Left cardiac atrium (tissue), 4 donors: ENCODE results near the gene KDM5B. TPM values are rescaled to one million over a fixed set of nuclear protein-coding genes. Genes with fewer than 3 reads are reported as not detected.
"Not testable (repeated sequence)": the region's sequence is repeated elsewhere in the genome, so short reads cannot be mapped to it uniquely, and the experiment has no call there.

Experiments
- ATAC-seq, 2 donors: fragments of 200-7000 bp; cut with Tn5 transposase; one replicate each; pipeline ENCODE4 v1.9.1; 2020; ENCODE audit warnings: mild to moderate bottlenecking in 2 of 2, moderate library complexity in 2 of 2
- DNase-seq: peaks from one replicate; pipeline ENCODE4 v3.0.0-alpha.2; 2020
- intact Hi-C, 2 donors: fragments of 100-400 bp; cut with DNase I; formaldehyde crosslinking; loops; one replicate each; pipeline versions ENCODE4 v1.14.1 to v1.15.1; 2022 to 2023
- total RNA-seq, 2 donors: library from RNA; stranded (reverse); fragmentation: NEBNext Ultra II Directional; extraction: Animal tissue kit (Norgen Biotek cat#: 25700); gene quantifications; one replicate each; pipeline ENCODE4 v1.2.1, GENCODE V29; 2021
- donor health status: DM: no; HTN: yes; CAD: no.
- donor health status: DM: no; HTN: yes; CAD: no; lungs with severe emphysema.
- donor health status: DM: yes; HTN: yes; CAD: no.
- donor health status: Dilated cardiomyopathy.

Gene KDM5B
- total RNA-seq, 2 donors from 2014 or later, result 16.6 to 18.0 TPM

DNA sequence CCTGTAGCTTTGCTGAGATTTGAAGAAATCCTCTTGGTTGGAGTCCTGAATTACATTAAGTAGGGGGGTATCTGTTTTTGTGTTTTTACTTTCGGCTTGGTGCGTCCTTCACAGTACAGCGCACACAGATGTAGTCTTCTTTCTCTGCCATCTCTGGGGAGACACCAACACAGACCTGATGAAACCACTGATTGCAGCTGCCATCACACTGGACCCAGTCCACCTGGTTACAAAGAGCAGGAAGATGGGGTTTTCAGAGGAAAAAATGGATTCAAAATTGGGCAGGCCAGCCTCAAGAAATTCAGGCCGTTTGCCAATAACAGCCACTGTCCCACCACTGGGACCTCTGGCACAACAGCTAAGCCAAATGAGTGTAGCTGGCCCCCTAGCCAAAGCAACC lies 79.3 kb downstream of the KDM5B start:
- intact Hi-C loops, result loop anchor here in 1 of 2 donors (10.0 kb wide), 1 partner anchor 414 kb away; no protein-coding TSS in a partner anchor
- no peak for ATAC-seq
- DNase-seq, result no peak

DNA sequence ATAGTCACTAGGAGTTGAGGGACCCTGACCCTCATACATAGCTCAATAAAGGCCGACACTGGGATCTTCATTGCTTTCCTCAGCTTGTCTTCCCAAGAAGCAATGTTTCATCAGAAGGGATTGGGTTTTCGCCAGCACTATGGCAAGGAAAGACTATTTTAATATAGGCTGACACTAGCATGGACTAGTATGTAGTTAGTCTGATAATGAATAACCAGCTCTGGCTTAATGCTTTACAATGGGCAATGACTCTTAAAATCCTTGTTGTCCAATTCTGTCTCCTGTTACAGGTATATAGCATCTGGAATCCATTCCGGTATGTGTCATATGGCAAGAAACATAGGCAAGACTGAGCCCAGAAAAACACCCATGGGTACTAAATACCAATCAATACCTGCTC lies 82.7 kb downstream of the KDM5B start:
- no peak for ATAC-seq
- intact Hi-C loops, result loop anchor here in 1 of 2 donors (10.0 kb wide), 1 partner anchor 411 kb away; no protein-coding TSS in a partner anchor
- no peak for DNase-seq

DNA sequence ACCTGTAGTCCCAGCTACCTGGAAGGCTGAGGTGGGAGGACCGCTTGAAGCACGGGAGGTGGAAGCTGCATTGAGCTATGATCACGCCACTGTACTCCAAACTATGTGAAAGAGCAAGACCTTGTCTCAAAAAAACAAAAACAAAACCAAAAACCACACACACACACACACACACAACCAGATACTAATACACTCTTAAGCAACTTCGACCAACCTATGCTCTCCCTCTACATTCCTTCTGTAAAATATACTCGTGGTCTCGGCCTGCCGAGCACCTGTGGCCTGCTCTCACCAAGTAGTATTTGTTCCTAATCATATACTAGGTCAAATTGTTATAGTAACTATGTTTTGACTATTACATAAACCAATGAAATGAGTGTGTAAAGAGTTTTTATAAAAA lies 84.5 kb downstream of the KDM5B start:
- no peak for DNase-seq
- intact Hi-C loops, result loop anchor here in 1 of 2 donors (10.0 kb wide), 1 partner anchor 409 kb away; no protein-coding TSS in a partner anchor
- ATAC-seq, result no peak

DNA sequence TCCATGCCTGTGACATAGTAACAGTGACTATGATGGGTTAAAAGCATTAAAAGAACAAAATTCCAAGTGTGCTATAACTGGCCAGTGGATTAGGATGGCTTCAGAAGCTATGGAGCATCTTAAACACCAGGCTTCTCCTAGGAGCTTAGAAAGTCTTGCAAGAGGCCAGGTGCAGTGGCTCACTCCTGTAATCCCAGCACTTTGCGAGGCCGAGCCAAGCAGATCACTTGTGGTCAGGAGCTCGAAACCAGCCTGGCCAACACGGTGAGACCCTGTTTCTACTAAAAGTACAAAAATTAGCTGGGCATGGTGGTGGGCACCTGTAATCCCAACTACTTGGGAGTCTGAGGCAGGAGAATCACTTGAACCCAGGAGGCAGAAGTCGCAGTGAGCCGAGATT lies 85.2 kb downstream of the KDM5B start:
- not testable (repeated sequence) for DNase-seq, ATAC-seq
- intact Hi-C loops, result loop anchor here in 1 of 2 donors (10.0 kb wide), 1 partner anchor 408 kb away; no protein-coding TSS in a partner anchor

DNA sequence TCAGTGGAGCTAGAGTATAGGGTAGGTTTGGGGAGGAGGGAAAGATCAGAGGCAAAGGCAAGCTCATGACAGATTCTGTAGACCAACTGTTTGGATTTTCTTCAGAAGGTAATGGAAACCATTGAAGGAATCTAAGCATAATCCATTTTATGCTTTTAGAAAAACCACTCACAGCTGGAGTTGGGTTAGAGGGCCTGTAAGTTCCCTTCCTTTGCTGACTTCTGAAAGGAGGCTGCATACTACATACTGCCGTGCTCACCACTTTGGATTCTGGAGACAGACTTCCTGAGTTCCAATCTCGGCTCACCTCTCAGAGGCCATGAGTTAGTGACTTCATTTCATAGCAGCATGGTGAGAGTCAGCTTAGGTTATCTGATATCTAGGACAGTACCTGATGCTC lies 91.6 kb downstream of the KDM5B start:
- ATAC-seq, result no peak
- intact Hi-C loops, result loop anchor here in 1 of 2 donors (5.0 kb wide), 1 partner anchor 529 kb away; no protein-coding TSS in a partner anchor

DNA sequence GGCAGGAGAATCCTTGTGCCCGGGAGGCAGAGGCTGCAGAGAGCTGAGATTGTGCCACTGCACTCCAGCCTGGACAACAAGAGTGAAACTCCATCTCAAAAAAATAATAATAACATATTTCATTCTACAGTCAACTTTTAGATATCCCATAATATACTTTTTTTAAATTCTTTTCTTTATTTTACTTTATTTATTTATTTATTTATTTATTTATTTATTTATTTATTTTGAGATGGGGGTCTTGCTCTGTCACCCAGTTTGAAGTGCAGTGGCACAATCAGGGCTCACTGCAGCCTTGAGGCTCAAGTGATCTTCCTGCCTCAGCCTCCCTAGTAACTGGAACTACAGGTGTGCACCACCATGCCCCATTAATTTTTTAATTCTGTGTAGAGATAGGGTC lies 94.0 kb downstream of the KDM5B start:
- intact Hi-C loops, DNase-seq, ATAC-seq: not testable (repeated sequence)

More for the DNA sequence above, 91.6 kb downstream of the KDM5B start:
- no peak for DNase-seq

DNA sequence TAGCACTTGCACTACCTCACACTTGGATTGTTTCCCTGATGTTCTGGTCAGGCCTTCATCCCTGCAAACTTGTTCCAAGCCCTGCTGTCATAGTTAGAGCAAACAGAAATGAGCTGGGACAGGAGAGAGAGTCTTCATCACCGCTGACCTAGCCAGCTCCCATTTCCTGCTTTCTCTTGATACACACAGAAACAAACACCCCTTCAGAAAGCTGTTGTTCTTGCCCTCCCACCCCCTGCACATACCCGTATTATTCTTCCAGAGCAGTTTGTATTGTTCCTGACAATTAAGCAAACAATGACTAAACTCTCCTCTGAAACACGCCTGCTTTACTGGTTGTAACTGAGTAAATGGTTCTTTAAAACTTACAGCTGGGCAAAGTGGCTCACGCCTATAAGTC lies 95.1 kb downstream of the KDM5B start:
- DNase-seq (no peak), ATAC-seq (no peak)
- intact Hi-C loops, result no loop called here

DNA sequence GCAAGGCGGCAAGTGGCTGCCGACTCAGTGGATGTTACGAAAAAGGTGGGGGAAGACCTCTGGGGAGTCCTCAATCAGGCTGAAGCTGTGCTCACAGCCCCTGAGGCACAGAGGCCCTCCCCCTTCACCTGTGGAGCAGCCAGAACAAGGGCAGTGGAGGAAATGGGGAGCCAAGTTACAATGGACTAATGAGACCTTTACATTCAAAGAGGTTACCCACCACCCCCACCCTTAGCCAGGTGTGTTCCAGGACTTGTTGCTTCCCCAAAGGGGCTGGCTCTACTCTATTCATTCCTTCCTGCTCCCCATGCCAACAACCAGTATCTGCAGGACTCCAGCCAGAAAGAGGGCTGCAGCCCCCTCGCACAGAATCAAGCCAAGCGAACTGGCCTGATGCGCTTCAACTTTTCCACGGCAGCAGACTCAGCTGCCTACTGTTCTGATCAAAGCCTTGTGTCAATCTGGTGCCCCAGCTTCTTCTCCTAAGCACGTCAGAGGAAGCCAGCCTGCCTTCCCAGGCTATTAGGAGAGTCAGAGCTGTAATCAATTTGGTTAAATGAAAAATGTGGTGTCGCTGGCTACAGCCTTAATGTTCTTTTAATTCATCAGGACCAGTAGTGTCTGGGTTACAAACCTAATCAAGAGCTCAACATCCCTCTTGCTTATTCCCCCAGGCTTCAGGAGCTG lies 96.1 kb downstream of the KDM5B start:
- ATAC-seq (no peak), DNase-seq (no peak)
- intact Hi-C loops, result no loop called here

DNA sequence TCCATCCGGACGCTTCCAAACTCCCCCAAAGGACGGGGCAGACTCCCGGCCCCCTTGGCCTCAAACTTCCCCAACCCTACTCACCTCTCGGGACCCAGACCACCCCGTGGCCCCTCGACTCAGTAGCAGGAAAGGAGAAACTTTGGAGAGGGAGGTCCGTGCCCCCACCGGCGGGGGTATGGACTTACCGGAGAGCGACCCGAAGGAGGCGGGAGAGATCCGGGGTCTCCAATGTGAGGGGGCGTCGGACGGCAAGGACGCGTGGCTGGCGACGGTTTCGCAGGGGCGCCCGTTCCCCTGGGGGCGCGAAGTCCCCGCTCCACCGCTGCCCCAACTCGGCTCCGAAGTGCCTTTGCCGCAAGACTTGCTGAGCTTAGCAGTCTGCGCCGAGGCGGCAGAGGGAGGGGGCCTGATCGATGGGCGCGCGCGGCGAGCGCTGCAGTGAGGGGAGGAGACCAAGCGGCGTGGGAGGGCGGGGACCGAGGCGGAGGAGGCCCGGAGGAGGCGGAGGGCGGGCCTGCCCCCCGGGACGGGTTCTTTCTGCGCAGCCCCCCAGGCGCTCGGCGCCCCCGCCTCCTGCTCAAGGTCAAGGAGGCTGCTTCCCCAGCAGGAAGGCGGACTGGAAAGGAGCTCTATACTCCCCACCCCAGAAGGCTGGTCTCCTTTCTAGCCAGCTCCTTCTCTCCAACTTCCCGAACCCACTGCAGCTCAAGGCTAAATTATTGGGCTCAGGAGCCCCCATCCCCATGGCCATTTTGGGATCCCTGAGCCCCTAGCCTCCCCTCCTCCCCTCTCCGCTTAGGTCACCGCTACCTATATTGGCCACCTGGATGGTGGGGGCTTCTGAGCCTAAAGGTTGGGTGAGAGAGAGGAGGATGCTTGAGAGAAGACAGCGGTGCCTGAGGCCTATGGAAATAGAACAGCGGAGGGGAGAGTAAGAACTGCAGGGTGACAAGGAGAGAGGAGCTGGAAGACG lies 97.9 kb downstream of the KDM5B start, which contains the start of gene SYT2:
Gene SYT2, minus strand, starts transcription at position 385 of the 976 bp plus-strand sequence. CDS start 104,682 bp downstream, outside the sequence.
- peak; percentile 36 for DNase-seq
- ATAC-seq, result peak; percentile 57 to 79

DNA sequence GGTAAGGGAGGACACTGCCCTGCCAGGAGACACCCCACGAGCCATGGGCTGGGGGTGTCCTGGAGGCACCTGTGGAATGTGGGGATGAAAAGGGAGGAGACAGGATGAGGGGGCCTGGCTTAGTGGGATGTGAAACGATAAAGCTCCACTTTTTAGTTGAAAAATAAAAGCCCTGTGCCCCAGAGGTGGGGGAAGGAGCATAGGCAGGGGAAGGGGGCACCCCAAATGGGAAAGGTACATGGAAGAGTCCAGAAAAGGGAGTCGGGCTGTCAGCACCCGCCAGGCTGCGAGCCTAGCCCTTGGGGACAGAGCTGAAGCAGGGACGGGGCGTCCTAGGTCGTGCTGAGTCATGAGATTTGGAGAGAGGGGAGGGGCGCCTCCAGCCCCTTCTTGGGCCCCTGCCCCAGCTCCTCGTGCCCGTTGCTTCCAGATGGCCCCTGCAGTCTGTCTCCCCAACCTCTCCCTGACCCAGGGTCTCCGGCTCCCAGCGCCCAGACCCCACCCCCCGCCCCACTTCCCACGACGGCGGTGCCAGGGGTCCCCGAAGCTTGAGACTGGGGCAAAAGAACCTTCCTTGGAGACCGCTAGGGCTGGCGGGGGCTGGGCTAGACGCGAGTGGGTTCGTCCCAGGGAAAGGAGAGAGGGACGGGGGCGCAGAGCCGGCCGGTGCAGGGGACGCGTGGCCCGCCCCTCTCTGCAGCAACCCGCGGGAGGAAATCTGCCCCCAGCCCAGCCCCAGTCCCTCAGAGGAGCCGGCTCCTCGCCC lies 98.8 kb downstream of the KDM5B start:
- intact Hi-C loops, result loop anchor here in 1 of 2 donors (10.0 kb wide), 1 partner anchor 385 kb away; no protein-coding TSS in a partner anchor

More for the DNA sequence above, 97.9 kb downstream of the KDM5B start, which contains the start of gene SYT2:
- intact Hi-C loops, result no loop called here

DNA sequence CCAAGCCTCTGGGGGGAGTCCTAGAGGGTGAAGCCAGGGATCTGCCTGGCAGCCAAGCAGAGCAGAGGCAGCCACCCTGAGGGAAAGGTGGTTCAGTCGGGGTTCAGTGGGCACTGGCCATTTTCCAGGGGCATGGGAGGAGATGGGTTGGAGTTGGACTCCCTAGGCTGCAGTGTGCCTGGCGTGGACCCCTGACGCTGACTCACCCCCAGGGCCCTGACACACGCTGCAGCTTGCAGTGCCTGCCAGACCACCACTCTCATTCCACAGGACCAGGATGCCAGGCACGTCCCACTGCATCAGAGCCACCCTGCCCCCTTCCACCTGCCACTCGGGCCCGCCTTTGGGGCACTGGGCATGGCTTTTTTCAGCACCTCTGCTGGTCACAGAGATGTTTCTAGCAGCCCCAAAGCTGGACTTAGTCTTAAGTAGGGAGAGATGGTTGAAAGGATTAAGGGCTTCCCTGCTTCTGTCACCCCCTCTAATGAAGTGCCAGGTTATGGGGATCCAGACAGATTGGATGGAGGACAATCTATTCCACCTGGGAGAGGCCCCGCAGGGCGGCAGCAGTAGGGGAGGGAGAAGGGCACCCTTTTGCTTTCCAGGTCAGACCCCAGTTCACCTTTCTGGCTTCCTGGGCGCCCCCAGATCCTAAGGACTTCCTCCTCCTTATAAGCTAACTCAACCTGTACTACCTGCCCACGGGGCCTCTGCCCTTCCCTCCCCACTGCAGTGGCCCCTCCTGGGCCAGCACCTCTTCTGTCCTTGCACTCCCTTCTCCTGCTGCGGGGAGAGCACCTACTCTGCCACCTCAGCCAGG lies 99.6 kb downstream of the KDM5B start:
- DNase-seq, result no peak
- ATAC-seq, result no peak
- intact Hi-C loops, result loop anchor here in 1 of 2 donors (10.0 kb wide), 1 partner anchor 384 kb away; no protein-coding TSS in a partner anchor

More for the DNA sequence above, 98.8 kb downstream of the KDM5B start:
- ATAC-seq (peak in 1 of 2 donors; percentile 13), DNase-seq (no peak)

DNA sequence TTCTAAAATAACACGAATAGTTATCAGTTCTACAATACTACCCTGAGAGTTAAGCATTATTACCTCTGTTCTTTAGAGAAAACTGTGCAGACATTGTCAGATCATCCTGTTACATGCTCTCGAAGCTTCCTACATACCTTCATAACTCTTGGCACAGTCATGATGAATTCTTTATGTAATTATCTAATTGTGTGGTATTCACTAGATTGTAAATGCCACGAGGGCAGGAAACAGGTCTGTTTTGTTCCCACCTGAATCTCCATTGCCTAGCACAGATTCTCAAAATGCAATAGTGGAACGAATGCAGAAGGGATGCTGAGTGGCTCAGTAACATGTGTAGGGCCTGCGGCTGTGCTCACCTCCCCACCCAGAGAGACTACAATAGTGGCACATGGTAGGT lies 101.4 kb downstream of the KDM5B start:
- ATAC-seq (no peak), DNase-seq (no peak)
- intact Hi-C loops, result loop anchor here in 1 of 2 donors (10.0 kb wide), 1 partner anchor 382 kb away; no protein-coding TSS in a partner anchor

DNA sequence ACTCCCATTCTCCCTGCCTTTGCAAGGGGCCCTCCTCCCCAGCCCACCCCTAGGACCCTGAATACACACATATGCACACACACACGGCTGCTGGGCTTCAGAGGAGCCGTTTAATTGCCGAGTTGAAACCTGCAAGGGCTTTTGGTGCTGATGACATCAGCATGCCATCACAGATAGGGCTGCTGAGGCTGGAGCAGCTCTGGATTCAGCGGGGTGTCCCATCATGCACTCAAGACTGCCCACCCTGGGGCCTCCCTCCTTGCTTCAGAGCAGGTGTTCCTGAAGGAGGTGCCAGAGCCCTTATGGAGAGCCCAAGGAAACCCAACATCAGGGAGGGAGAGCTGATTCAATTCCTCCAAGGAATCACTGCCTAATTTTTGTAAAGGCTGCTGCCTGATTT lies 103.6 kb downstream of the KDM5B start:
- ATAC-seq (no peak), DNase-seq (no peak)
- intact Hi-C loops, result loop anchor here in 1 of 2 donors (10.0 kb wide), 1 partner anchor 380 kb away; no protein-coding TSS in a partner anchor

DNA sequence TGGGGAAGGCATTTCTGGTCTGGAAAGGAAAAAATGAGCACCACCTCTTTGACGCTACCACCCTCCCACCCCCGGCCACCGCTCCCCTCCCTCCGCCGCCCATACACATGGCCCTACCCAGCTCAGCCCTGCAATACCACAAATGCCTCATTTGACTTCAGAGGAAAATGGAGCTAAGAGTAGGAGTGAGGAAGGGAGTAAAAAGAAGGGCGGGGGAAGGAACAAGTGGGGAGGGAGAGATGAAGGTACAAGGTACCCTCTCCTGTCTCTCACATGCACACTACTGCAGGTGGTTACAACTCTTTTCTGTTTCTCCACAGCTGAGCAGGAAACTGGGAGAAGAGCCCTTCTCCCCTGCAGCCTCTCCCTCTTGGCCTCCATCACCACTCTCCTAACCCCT lies 105.0 kb downstream of the KDM5B start:
- intact Hi-C loops, result loop anchor here in 1 of 2 donors (10.0 kb wide), 1 partner anchor 378 kb away; no protein-coding TSS in a partner anchor

DNA sequence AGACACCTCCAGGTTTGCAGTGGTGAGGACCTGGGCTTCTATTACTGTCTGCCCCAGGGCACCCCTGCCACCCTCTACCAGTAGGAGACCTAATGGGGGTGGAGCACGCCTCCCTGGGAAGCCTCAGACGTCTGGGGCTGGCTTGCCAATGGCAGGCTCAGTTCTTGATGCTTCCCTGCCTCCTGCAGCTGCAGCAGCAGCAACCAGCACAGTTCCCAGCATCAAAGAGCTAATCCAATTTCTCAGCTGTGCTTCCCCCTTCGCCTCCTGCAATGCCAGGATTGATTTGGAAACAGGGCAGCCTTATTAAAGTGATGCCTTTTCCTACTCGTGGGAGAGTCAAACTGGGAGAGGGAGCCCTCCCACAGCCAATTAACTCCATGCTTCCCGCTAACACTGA lies 106.1 kb downstream of the KDM5B start:
- no peak for DNase-seq

More for the DNA sequence above, 105.0 kb downstream of the KDM5B start:
- ATAC-seq (no peak), DNase-seq (no peak)

DNA sequence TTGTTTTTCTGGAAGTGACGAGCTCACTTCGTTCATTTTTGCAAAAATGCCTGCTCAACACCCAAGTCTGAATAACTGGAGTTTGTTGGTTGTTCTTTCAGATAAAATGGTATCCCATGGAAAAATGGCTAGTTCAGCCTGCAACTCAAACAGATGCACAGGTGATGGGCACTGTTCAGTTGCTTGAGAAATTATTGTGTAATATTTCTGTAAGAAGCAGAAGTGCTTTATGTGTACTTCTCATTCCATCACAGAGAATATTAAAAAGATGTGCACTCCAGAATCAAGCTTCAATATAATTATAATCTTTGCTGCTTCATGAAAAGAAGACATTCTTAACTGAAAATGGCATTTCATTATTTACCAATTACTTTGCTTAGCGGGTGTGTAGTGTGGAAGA lies 107.0 kb downstream of the KDM5B start:
- DNase-seq (no peak), ATAC-seq (no peak)
- intact Hi-C loops, result loop anchor here in 1 of 2 donors (10.0 kb wide), 1 partner anchor 376 kb away; no protein-coding TSS in a partner anchor

More for the DNA sequence above, 106.1 kb downstream of the KDM5B start:
- intact Hi-C loops, result loop anchor here in 1 of 2 donors (10.0 kb wide), 1 partner anchor 377 kb away; no protein-coding TSS in a partner anchor
- no peak for ATAC-seq

DNA sequence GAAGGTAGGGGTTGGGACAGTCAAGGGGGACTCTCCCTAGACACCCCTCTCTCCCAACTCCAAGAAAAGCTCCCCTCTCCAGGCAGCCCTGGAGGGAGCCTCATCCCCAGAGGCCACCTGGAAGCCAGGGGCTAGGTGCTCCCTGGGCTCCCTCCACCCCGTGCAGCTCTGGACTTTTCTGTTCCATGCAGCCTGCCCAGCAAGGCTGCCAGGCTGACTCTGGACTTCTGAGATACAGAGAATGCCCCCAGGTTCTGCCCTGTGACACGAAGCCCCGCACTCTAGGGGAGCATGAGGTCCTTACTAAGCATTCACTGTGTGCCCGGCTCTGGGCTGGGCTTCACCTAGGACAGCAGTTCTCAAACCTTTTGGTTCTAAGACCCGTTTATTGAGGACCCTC lies 108.2 kb downstream of the KDM5B start:
- intact Hi-C loops, result loop anchor here in 1 of 2 donors (10.0 kb wide), 1 partner anchor 375 kb away; no protein-coding TSS in a partner anchor
- no peak for DNase-seq
- no peak for ATAC-seq
